ENCODE data around the gene TRIM52. TPM values are rescaled to one million over a fixed set of nuclear protein-coding genes. Genes with fewer than 3 reads are reported as not detected.

The TRIM52 gene
- total and polyA plus RNA-seq, 9 of the 15 experiments (the other 6 are each of a cell fraction or from before 2014, with no cell fraction given), result 3.3 to 21.9 (median 13.5) TPM

GRCh38 chr5:181246276-181247049 lies 14.5 kb downstream of the TRIM52 start (continued):
- TF ChIP-seq ZNF212 (CRISPR knock-in tag; IDR thresholded peaks at IDR 0.05), result no peak
- TF ChIP-seq HSF4 (CRISPR knock-in tag; IDR thresholded peaks at IDR 0.05; ENCODE audit: borderline replicate concordance), result no peak
- no peak for TF ChIP-seq THRAP3 (IDR thresholded peaks at IDR 0.05; ENCODE audit: borderline replicate concordance)
- no peak for TF ChIP-seq RERE (CRISPR knock-in tag; IDR thresholded peaks at IDR 0.05; ENCODE audit: borderline replicate concordance)
- TF ChIP-seq ZNF766 (CRISPR knock-in tag; conservative IDR thresholded peaks at IDR 0.05), result 0 out of 2 replicates have a peak, but pooled peaks have one; percentile 26
- TF ChIP-seq TEAD1 (CRISPR knock-in tag; IDR thresholded peaks at IDR 0.05), result peak in 1 of 2 experiments; percentile 1; a peak in 2 of 4 replicates
- TF ChIP-seq ZNF140 (CRISPR knock-in tag; IDR thresholded peaks at IDR 0.05), result no peak
- no peak for TF ChIP-seq HDAC8 (tag; IDR thresholded peaks at IDR 0.05)
- peak; percentile 90 for TF ChIP-seq POLR2H (tag; IDR thresholded peaks at IDR 0.05; ENCODE audit: low read depth)
- TF ChIP-seq ELF1 (tag; IDR thresholded peaks at IDR 0.05), result peak; percentile 86
- TF ChIP-seq RBM25 (IDR thresholded peaks at IDR 0.05; ENCODE audit: low read depth, low read length, severe bottlenecking), result peak; percentile 72
- peak; percentile 96 for TF ChIP-seq PRDM10 (IDR thresholded peaks at IDR 0.05; ENCODE audit: partially characterized antibody)
- no peak for TF ChIP-seq KDM2B (CRISPR knock-in tag; IDR thresholded peaks at IDR 0.05)
- no peak for TF ChIP-seq SRSF9 (IDR thresholded peaks at IDR 0.05; ENCODE audit: borderline replicate concordance, low read depth, low read length)
- TF ChIP-seq HDAC3 (IDR thresholded peaks at IDR 0.05; ENCODE audit: borderline replicate concordance, partially characterized antibody), result no peak
- peak; percentile 66; the same call in 1 of the 2 replicates for TF ChIP-seq PML (IDR thresholded peaks at IDR 0.05; ENCODE audit: low read length)
